CD4-positive, alpha-beta T cell treated with Interleukin-4 for 4 hours (primary cell): Measurements from ENCODE around the gene MMS22L.
"Not testable (repeated sequence)": the region's sequence is repeated elsewhere in the genome, so short reads cannot be mapped to it uniquely, and the experiment has no call there.

Source experiments
- DNase-seq: peaks from one replicate; pipeline ENCODE4 v3.0.0-alpha.2; 2020

The MMS22L gene

DNA sequence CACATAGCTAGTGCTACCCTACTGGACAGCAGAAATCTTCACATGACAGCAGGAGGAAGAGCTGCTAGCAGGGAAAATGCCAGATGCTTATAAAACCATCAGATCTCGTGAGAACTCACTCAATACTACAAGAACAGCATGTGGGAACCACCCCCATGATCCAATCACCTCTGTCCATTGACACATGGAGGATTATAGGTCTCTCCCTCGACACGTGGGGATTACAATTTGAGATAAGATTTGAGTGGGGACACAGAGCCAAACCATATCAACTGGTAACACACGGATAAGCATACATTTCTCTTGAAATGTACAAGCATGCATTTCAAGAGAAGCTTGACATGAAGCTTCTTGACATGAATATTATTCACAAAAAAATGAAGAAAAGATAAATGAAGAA, 64.1 kb downstream of the MMS22L start:
- DNase-seq, result no peak

- DNase-seq, result peak; percentile 15
Observed at GRCh38 chr6:97215157-97215769, 67.8 kb downstream of the MMS22L start.

- no peak for DNase-seq
Observed at GRCh38 chr6:97214671-97215070, 68.3 kb downstream of the MMS22L start.

GRCh38 chr6:97207383-97207782, 75.6 kb downstream of the MMS22L start:
- DNase-seq, result no peak

- no peak for DNase-seq
Observed at GRCh38 chr6:97205966-97206365, 77.0 kb downstream of the MMS22L start.

DNA sequence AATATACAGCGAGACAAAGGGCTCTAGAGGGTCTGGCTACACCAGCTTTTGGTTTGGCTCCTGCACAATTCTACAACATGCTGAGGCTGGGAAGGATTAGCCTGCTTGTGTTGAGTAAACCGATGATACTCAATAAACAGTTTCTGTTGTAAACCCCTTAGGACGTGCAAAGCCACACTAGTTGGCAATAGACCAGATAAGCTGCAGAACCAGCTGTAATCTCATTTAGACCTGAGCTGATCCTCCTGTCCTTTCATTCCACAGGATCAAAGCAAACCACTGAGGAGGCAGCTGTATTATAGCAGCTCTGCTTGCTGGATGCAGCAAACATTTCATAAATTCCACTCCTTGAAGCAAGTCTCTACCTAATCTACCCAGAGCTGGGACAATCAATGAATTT, 79.7 kb downstream of the MMS22L start:
- no peak for DNase-seq

GRCh38 chr6:97198046-97198565, 84.9 kb downstream of the MMS22L start:
- DNase-seq, result no peak

DNA sequence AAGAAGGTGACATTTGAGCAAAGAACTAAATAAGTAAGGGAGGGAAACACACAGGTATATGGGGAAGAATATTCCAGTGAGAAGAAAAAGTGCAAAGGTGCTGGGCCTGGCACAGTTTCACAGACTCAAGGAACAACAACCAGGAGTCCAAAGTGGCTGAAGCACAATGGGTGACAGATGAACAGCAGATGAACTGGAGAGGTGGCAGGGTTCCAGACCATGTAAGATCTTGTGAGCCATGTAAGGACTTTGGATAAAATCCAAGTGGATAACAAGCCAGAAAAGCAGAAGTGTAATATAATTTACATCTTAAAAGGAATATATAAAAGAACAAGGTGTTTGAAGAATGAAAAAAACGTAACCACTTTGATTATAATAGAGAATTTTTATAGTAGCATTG, 87.9 kb downstream of the MMS22L start:
- no peak for DNase-seq

DNA sequence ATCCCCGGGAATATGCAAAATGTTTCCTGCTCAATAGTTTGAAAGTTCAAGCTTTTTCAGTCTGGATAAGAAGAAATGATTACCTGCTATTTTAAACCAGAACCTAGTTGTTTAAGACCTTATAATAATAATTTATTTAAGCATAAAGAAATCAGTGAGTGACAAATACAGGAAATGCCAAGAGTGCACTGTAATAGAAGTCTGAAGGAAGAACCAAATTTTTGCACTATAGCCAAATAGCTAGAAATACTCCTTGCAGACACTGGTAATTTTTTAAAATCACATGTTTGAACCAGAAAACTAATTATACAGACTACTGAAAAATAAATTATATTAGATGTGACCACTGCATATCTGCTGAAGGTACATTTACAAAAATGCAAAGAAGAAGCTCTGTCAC, 93.2 kb downstream of the MMS22L start:
- no peak for DNase-seq

GRCh38 chr6:97187951-97188350, 95.1 kb downstream of the MMS22L start:
- no peak for DNase-seq

DNA sequence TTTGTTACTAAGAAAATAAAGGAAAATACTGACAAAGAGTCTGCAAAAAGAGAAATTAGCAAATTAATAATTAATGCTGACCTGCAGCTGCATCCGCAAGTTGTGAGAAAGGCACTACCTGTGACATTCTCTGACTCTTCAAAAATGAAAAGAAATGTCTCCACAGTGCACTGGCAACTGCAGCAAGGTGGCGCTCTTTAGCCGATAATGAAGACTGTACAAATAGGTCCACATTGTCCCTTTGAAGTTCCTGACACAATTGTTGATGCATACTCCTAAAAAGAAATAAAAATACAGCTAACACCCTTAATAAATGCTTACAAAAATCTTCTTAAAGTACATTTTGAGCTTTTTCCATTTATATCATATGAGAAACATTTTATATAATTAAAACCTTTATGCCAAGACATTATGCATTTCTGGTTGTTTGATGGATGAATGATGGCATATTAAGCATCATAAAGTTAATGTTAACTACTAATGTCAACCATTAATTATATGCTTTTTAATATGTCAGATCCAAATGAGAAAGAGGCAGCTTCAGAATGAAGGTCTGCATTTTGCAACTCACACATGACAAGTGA, 96.5 kb downstream of the MMS22L start:
- peak; percentile 70 for DNase-seq

DNA sequence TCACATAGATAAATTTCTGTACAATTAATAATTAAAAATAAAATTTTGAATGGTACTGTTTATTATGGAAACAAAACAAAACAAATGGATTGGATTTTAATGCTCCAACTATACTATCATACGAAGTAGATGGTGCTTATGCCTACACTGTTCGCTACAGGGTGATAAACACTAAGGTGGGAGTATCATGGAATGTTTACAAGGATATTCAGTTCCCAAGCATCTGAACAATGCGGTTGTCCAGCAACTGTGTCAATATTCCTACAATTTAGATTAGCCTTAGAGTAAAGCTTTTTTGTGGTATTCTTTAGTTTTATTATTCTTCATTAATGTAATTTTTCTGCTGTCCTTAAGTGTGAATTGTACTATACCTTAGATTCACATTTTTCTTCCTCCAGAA, 105.1 kb downstream of the MMS22L start:
- DNase-seq, result no peak

DNA sequence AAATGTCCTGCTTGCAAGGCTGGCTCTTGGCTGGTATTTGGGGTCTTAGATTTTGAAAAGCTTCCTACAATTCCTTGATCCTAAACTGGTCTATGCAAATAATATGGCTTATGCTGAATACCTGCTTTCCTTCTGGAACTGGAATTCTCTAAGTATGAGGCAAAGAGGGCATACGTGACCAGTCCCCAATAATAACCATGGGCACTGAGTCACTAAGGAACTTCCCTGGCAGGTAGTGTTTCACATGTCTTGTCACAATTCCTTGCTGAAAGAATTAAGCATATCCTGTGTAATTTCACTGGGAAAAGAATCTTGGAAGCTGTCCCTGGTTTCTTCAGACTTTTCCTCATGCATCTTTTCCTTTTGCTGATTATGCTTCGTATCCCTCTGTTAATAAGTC, 106.5 kb downstream of the MMS22L start:
- no peak for DNase-seq

GRCh38 chr6:97175806-97176205, 107.2 kb downstream of the MMS22L start:
- no peak for DNase-seq

GRCh38 chr6:97174471-97174870, 108.5 kb downstream of the MMS22L start:
- DNase-seq, result no peak

DNA sequence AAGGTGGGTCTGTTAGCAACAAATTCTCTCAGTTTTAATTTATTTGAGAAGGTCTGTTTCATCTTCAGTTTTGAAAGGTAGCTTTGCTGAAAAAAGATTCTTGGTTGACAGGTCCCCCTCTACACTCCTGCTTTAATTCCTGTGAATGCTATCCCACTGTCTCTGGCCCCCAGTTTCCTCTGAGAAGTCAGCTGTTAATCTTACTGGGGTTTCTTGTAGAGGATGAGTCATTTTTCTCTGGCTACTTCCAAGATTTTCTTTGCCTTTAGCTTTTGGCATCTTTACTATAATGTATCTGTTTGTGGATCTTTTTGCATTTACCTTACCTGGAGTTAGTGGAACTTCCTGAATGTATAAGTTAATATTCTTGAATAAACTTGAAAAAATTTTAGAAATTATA, 122.7 kb downstream of the MMS22L start:
- no peak for DNase-seq

GRCh38 chr6:97155447-97155846, 127.6 kb downstream of the MMS22L start:
- not testable (repeated sequence) for DNase-seq

- DNase-seq, result no peak
Observed at GRCh38 chr6:97154015-97154414, 129.0 kb downstream of the MMS22L start.

- no peak for DNase-seq
Observed at GRCh38 chr6:97151601-97152000, 131.4 kb downstream of the MMS22L start.

DNA sequence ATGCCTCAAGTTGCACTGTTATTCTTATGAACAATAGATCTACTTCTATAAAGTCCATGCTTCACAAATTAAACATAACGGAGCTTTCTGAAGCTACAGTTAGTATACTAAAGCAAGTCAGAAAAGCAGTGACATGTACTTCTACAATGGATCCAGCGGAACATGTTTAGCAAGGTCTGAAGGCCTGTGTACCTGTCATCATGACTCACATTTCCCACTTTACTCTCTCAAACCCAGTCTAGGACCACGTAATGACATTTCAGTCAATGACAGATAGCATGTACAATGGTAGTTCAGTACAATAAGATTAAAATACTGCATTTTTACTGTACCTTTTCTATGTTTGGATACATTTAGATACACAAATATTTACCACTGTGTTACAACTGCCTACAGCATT, 132.1 kb downstream of the MMS22L start:
- DNase-seq, result no peak

- DNase-seq, result no peak
Observed at GRCh38 chr6:97147421-97147820, 135.6 kb downstream of the MMS22L start.

DNA sequence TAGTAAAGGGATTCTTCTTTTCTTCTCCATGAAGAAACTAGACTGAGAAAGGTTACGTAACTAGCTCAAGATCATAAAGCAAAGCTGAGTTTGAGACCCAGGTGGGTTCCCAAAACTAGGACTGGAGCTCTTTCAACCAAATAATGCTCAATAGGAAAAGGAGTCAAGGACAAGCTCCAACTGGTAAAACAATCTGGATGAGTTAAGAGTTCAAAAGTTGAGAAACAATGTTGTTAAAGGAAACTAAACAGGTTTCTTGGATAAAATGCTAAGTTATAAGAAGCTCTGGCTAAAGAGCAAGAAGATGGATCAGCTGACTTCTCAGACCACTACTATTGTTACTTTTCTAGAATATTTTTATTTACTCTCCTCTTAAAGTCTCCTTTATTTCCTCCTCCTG, 137.3 kb downstream of the MMS22L start:
- DNase-seq, result no peak

GRCh38 chr6:97141756-97142155, 141.3 kb downstream of the MMS22L start:
- DNase-seq, result no peak

- no peak for DNase-seq
Observed at GRCh38 chr6:97138581-97138980, 144.4 kb downstream of the MMS22L start.
